ENCODE results near the gene TFAP2E.

GRCh38 chr1:35563166-35563565 lies 9.9 kb upstream of the TFAP2E start:
- TF ChIP-seq ESRRG (CRISPR knock-in tag; IDR thresholded peaks at IDR 0.05) (no peak), CSRNP3 (CRISPR knock-in tag; IDR thresholded peaks at IDR 0.05) (no peak), POU6F1 (CRISPR knock-in tag; IDR thresholded peaks at IDR 0.05; ENCODE audit: borderline replicate concordance, low read depth) (no peak), ZNF565 (CRISPR knock-in tag; conservative IDR thresholded peaks at IDR 0.05; ENCODE audit: low read depth) (no peak)

All from SK-N-SH treated with all-trans-retinoic acid at 6 μM for 48 hours (cell line).